Glutamatergic neuron (in vitro differentiated cells): ENCODE results near the gene GALK2. TPM values are rescaled to one million over a fixed set of nuclear protein-coding genes. Genes with fewer than 3 reads are reported as not detected.

ENCODE experiments used
- DNase-seq: peaks from one replicate; pipeline ENCODE4 v3.0.0; 2022
- H3K27ac Mint-ChIP-seq: one replicate; pipeline ENCODE4 v1.8.0; 2020; ENCODE audit warnings: mild to moderate bottlenecking, mixed read lengths, inconsistent platforms; ENCODE audit not compliant: unreplicated experiment
- H3K27me3 Mint-ChIP-seq: one replicate; pipeline ENCODE4 v1.8.0; 2020; ENCODE audit warnings: mild to moderate bottlenecking, moderate library complexity, mixed read lengths, inconsistent platforms; ENCODE audit not compliant: unreplicated experiment
- H3K36me3 Mint-ChIP-seq: one replicate; pipeline ENCODE4 v1.8.0; 2020; ENCODE audit warnings: mild to moderate bottlenecking, mixed read lengths, inconsistent platforms; ENCODE audit not compliant: unreplicated experiment
- H3K4me1 Mint-ChIP-seq: one replicate; pipeline ENCODE4 v1.8.0; 2020; ENCODE audit warnings: mild to moderate bottlenecking, low read depth, mixed read lengths, inconsistent platforms; ENCODE audit not compliant: unreplicated experiment
- H3K4me3 Mint-ChIP-seq: one replicate; pipeline ENCODE4 v1.8.0; 2020; ENCODE audit warnings: mild to moderate bottlenecking, mixed read lengths, inconsistent platforms; ENCODE audit not compliant: unreplicated experiment
- H3K9me3 Mint-ChIP-seq: one replicate; pipeline ENCODE4 v1.8.0; 2020; ENCODE audit warnings: mild to moderate bottlenecking, moderate library complexity, mixed read lengths, inconsistent platforms; ENCODE audit not compliant: unreplicated experiment
- total RNA-seq: library from RNA; stranded (reverse); fragmentation: NEBNext Ultra II Directional; extraction: Animal tissue kit (Norgen Biotek cat#: 25700); gene quantifications from one replicate; pipeline ENCODE4 v1.2.1, GENCODE V29; 2021; ENCODE audit not compliant: unreplicated experiment
- TF ChIP-seq, protein P1 (sequence below): fragments of 200-600 bp; sonication (generic); IDR thresholded peaks from one replicate; pipeline ENCODE4 v1.5.0; 2021; ENCODE audit not compliant: partially characterized antibody, unreplicated experiment

The GALK2 gene
- total RNA-seq, 1 donor from 2014 or later: 19.9 TPM

DNA sequence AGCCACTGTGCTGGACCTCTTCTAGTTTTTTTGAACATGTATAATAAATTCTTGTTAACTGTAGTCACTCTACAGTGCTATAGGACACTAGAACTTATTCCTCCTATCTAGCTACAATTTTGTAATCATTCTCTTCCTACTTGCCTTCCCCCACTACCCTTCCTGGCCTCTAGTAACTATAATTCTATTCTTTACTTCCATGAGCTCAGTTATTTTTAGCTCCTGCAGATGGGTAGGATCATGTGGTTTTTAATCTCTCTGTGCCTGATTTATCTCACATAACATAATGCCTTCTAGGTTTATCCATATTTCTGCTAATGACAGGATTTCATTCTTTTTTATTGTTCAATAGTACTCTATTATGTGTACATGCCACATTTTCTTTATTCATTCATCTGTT is 139.8 kb downstream of the GALK2 start:
- Mint-ChIP-seq H3K4me3 (no peak overlapping the region), H3K27ac (no peak overlapping the region), H3K27me3 (no peaks in the 10 kb centered on the region), H3K36me3 (no peaks in the 10 kb centered on the region), H3K4me1 (peaks cover 5% of the 10 kb centered on the region), H3K9me3 (peaks cover 1% of the 10 kb centered on the region)
- TF ChIP-seq, protein P1, sequence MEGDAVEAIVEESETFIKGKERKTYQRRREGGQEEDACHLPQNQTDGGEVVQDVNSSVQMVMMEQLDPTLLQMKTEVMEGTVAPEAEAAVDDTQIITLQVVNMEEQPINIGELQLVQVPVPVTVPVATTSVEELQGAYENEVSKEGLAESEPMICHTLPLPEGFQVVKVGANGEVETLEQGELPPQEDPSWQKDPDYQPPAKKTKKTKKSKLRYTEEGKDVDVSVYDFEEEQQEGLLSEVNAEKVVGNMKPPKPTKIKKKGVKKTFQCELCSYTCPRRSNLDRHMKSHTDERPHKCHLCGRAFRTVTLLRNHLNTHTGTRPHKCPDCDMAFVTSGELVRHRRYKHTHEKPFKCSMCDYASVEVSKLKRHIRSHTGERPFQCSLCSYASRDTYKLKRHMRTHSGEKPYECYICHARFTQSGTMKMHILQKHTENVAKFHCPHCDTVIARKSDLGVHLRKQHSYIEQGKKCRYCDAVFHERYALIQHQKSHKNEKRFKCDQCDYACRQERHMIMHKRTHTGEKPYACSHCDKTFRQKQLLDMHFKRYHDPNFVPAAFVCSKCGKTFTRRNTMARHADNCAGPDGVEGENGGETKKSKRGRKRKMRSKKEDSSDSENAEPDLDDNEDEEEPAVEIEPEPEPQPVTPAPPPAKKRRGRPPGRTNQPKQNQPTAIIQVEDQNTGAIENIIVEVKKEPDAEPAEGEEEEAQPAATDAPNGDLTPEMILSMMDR: no peak
- no peak for DNase-seq

DNA sequence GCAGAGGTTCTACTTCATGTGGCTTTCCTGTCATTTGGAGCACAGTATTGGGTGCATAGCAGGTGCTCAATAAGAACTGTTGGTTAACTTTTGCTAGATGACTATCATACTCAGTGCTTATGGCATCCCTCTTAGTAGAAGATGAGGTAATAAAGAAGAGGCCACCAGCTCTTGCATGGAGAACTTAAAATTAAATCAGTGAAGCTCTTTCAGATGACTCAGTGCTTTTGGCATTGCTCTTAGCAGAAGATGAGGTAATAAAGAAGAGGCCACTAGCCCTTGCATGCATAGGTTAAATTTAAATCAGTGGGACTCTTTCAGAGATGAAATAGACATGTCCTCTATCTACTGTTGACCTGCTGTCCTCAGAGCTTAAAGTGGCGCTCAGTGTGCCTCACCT is 143.6 kb downstream of the GALK2 start:
- H3K4me1 Mint-ChIP-seq: peaks cover 6% of the 10 kb centered on the region

DNA sequence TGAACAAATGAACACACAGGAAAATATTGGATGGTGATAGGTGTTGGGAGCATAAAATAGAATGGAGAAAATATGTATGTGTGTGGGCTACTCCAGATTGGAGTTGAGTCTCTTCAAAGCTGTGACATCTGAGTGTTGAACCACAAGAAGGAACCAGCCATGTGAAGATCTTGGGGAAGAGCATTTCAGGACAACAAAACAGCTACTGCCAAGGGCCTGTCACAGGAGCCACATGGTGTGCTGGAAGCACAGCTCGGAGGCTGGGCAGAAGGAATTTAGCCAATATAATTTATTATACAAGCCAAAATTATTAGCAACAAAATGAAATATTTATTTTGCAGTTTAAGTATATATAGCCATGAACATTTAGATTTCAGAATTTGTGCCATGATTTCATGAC is 144.7 kb downstream of the GALK2 start:
- Mint-ChIP-seq H3K4me1 (peaks cover 3% of the 10 kb centered on the region), H3K27me3 (peaks cover 2% of the 10 kb centered on the region), H3K4me3 (no peak overlapping the region), H3K9me3 (peaks cover 5% of the 10 kb centered on the region), H3K36me3 (no peaks in the 10 kb centered on the region), H3K27ac (no peak overlapping the region)
- DNase-seq: no peak
- TF ChIP-seq, protein P1: no peak

More for the DNA sequence above, 143.6 kb downstream of the GALK2 start:
- TF ChIP-seq, protein P1: no peak
- Mint-ChIP-seq H3K4me3 (no peak overlapping the region), H3K27me3 (peaks cover 2% of the 10 kb centered on the region), H3K9me3 (peaks cover 5% of the 10 kb centered on the region), H3K36me3 (no peaks in the 10 kb centered on the region), H3K27ac (no peak overlapping the region)
- no peak for DNase-seq

DNA sequence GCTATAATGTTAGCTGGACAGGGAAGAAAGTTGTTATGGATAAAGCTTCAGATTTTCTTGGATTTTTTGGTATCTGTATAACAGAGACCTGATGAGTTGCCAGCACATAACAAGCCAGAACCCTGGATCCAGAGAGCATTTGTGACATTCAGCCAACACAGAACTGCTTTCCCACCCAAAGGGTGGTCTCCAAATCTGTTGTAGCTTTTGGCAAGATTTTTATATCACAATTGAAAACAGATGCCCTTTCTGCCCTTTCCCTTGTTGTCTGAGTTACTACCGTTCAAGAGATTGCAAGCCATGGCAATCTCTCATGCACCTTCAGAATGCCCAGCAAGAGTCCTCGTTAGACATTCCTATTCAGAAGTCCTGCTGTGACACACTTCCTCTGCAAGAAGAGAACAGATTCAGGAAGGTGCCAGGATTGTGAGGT is 145.4 kb downstream of the GALK2 start:
- Mint-ChIP-seq H3K36me3 (no peaks in the 10 kb centered on the region), H3K9me3 (peaks cover 5% of the 10 kb centered on the region), H3K27ac (no peak overlapping the region), H3K4me3 (no peak overlapping the region), H3K4me1 (peaks cover 3% of the 10 kb centered on the region), H3K27me3 (peaks cover 2% of the 10 kb centered on the region)
- TF ChIP-seq, protein P1: no peak
- no peak for DNase-seq

DNA sequence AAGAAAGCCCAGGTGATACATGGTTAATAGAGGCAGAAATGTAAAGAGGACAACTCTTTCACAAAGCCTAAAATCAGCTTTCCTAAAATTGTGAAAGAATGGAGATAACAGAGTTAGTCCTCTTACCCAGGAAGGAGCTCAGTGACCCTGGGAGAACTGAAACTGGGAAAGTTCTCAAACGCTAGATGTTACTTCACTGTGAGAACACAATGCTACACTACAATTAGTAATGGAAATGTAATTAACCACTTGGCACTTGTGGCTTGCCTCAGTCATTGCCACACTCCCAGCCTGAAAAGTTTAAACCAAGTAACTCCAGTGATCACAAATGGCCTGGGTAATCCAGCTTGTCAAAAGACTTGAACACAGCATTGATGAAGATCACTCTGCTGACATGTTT is 150.3 kb downstream of the GALK2 start:
- no peak overlapping the region for H3K4me3 Mint-ChIP-seq
- H3K36me3 Mint-ChIP-seq: peaks cover 8% of the 10 kb centered on the region
- peaks cover 11% of the 10 kb centered on the region for H3K4me1 Mint-ChIP-seq
- peaks cover 2% of the 10 kb centered on the region for H3K27me3 Mint-ChIP-seq
- no peak for DNase-seq
- H3K9me3 Mint-ChIP-seq: peaks cover 8% of the 10 kb centered on the region
- TF ChIP-seq, protein P1: no peak
- no peak overlapping the region for H3K27ac Mint-ChIP-seq
